GM12865 (cell line): Measurements from ENCODE around the gene GNAT1.
"Not testable (repeated sequence)": the region's sequence is repeated elsewhere in the genome, so short reads cannot be mapped to it uniquely, and the experiment has no call there.

Source experiments
- DNase-seq: peaks from one replicate; pipeline ENCODE4 v3.0.0; 2010; ENCODE audit warnings: low read depth
- H3K4me3 ChIP-seq: 2 replicates; pipeline ENCODE4 v1.5.1; 2011; ENCODE audit warnings: mild to moderate bottlenecking, low read depth, low read length, control low read depth
- CTCF ChIP-seq: IDR thresholded peaks from 2 replicates; pipeline ENCODE4 v1.5.1; 2011; ENCODE audit warnings: low read length, control low read depth, low read depth, inconsistent platforms; ENCODE audit not compliant: insufficient read depth; ENCODE audit errors: missing control alignments

GNAT1 gene

GRCh38 chr3:50208677-50209344, 17.4 kb downstream of the GNAT1 start:
- TF ChIP-seq CTCF, result no peak
- H3K4me3 ChIP-seq, result no peak overlapping the region
- DNase-seq, result no peak

DNA sequence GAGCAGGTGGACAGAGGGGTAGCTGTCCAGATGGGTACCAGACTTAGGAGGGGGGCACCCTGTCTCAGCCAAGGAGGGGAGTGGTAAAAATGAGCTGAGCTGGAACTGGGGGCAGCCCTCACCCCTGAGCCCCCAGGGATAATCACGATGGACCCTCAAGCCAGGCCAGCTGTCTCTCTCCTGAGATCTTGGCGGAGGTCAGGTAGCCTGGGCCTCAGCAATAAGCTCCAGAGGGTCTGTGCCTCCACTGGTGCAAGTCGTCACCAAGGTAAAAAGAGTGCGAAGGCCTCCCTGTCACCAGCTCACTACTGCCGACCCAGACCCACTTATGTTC, 18.7 kb downstream of the GNAT1 start:
- no peak for TF ChIP-seq CTCF
- no peak for DNase-seq
- no peak overlapping the region for H3K4me3 ChIP-seq

GRCh38 chr3:50210510-50211367, 19.3 kb downstream of the GNAT1 start:
- DNase-seq, result no peak
- H3K4me3 ChIP-seq, result no peak overlapping the region
- TF ChIP-seq CTCF, result no peak

DNA sequence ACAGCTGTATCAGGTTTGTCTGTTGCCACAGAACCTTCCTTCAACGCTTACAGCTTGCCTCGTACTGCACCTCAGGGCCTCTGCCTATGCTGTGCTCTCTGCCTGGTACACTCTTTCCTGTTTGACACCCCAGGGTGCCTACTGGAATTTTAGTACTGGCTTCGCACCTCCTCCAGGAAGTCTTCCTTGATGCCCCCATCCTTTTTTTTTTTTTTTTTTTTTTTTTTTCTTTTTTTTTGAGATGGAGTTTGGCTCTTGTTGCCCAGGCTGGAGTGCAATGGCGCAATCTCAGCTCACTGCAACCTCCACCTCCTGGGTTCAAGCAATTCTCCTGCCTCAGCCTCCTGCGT, 19.9 kb downstream of the GNAT1 start:
- DNase-seq, H3K4me3 ChIP-seq: not testable (repeated sequence)

DNA sequence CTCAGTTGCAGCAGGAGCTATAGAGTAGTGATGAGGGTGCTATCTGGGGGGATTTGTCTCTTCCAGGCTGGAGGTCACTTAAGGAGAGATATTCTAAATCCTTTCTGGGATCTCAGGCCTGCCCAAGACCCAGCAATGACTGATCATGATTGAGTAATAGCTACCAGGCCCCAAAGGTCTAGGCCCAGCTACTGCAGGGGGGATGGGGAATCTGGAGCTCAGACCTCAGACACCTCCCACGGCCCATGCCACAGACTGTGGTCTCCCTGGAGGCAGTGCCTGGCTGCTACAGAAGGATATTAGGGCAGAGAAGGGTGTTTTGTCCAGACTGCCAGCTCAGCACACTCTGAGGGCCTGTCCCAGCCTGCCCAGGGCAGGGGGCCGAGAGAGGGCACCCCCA, 20.5 kb downstream of the GNAT1 start:
- no peak overlapping the region for H3K4me3 ChIP-seq
- DNase-seq, result no peak
- TF ChIP-seq CTCF, result no peak

GRCh38 chr3:50212502-50212901, 21.1 kb downstream of the GNAT1 start:
- H3K4me3 ChIP-seq, result no peak overlapping the region

DNA sequence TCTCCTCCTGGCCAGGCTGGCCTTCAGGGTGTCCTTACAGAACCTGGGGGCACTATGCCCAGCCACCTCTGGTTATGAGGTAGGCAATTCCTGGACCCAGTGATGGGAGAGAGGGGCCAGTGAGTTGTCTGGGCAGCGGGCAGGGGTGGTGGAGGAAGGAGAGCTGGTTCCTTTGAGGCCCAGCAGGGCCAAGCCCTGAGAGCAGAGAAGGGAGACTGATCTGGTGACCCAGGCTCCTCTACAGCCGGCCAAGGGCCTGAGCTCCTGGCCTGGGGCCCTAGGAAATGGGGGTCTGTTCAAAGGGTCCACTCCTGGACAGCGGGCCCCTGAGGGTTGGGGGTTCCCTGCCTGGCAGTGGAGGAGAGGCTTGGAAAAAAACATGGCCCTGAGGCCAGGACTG, 21.6 kb downstream of the GNAT1 start:
- no peak for DNase-seq
- H3K4me3 ChIP-seq, result no peak overlapping the region
- TF ChIP-seq CTCF, result no peak

More at GRCh38 chr3:50212502-50212901, 21.1 kb downstream of the GNAT1 start:
- TF ChIP-seq CTCF, result peak; percentile 19
- DNase-seq, result no peak
